T-helper 17 cell (primary cell): Measurements from ENCODE around the gene TMEM217. TPM values are rescaled to one million over a fixed set of nuclear protein-coding genes. Genes with fewer than 3 reads are reported as not detected.
A peak's percentile ranks its signal among the peaks of the same experiment; 100 is the strongest.
"Not testable (repeated sequence)": the region's sequence is repeated elsewhere in the genome, so short reads cannot be mapped to it uniquely, and the experiment has no call there.

Experiments
- ATAC-seq: fragments of 150-1000 bp; cut with Tn5 transposase; 2 replicates; pipeline ENCODE4 v1.10.0; 2021; ENCODE audit warnings: mild to moderate bottlenecking, moderate library complexity
- DNase-seq, 3 donors: peaks; one replicate each; pipeline versions ENCODE4 v3.0.0 to v3.0.0-alpha.2; 2020 to 2021
- H3K9me3 ChIP-seq: one replicate; pipeline ENCODE4 v1.7.0; 2013; ENCODE audit warnings: low read length, mild to moderate bottlenecking; ENCODE audit not compliant: control insufficient read depth, poor library complexity, severe bottlenecking
- H3K27ac Mint-ChIP-seq: one replicate; pipeline ENCODE4 v1.8.0; 2022; ENCODE audit warnings: mild to moderate bottlenecking, moderate library complexity, mixed read lengths
- H3K27me3 Mint-ChIP-seq: one replicate; pipeline ENCODE4 v1.8.0; 2022; ENCODE audit warnings: mixed read lengths
- H3K36me3 Mint-ChIP-seq: one replicate; pipeline ENCODE4 v1.8.0; 2022; ENCODE audit warnings: low read depth, mixed read lengths
- H3K4me1 Mint-ChIP-seq: one replicate; pipeline ENCODE4 v1.8.0; 2022; ENCODE audit warnings: mild to moderate bottlenecking, mixed read lengths
- H3K4me3 Mint-ChIP-seq: one replicate; pipeline ENCODE4 v1.8.0; 2022; ENCODE audit warnings: mild to moderate bottlenecking, moderate library complexity, mixed read lengths
- total RNA-seq, 4 donors: library from RNA in 2 of 4; stranded (reverse) in 2 of 4; gene quantifications; one replicate each; pipeline ENCODE4 v1.2.3 and lab custom pipeline; 2022 to 2026

The TMEM217 gene
- 1 to 10 TPM in 1 of 2 donors, under 1 TPM in 1; 0.37 to 2.0 TPM for total RNA-seq
- 0.12 to 0.30 reads per million in 2 donors for total RNA-seq (lab: John Stamatoyannopoulos, UW)

DNA sequence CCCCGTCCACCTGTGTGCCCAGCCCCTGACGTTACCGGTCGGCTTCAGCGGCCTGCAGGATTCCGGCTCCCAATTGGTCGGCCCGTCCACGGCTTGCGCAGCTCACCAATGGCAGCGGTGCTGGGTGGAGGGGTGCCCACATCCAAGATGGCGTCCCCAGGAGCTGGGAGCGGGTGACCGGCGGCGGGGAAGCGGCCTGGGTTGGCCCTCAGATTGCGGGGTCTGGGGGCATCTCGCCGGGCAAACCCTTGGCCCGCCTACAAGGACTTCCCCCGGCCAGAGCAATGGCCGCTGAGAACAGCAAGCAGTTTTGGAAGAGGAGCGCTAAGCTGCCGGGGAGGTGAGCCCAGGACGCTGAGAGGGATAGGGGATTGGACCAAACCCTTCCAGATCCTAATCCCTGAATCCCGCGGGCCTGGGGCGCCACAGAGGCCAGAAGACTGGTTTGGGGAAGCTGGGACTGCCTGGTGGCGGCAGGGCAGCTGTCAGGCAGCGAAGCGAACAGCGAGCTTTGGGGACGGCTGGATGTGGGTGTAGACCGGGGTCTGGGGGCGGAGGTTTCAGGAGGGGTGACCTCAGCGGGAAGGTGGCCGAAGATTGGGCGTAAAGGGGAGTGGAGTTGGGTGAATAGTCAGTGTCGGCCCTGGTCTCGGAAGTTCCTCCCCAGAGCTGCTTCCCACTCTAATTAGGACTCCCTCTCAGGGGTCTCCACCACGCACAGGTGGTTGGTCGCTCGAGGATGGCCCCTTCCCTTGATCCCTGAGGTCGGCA is at the start of gene TMEM217, which contains the start of gene TBC1D22B:
TSS of gene TMEM217 (minus strand) at position 511 of the 771 bp plus-strand sequence. CDS start 39,114 bp downstream, outside the sequence.
TSS of gene TBC1D22B (plus strand) at position 139 of the 771 bp plus-strand sequence. CDS start at position 285, 146 bp downstream.
- H3K4me1 Mint-ChIP-seq, result peaks cover 25% of the 10 kb centered on the region
- DNase-seq, result peak; percentile 90 to 92 (median 92)
- peak within 1 kb of the TSS; percentile 96 for H3K27ac Mint-ChIP-seq
- no peaks in the 10 kb centered on the region for H3K9me3 ChIP-seq
- H3K27me3 Mint-ChIP-seq, result peaks cover 18% of the 10 kb centered on the region
- H3K36me3 Mint-ChIP-seq, result peaks cover 2% of the 10 kb centered on the region
- peak; percentile 98 for ATAC-seq
- H3K4me3 Mint-ChIP-seq, result peak within 1 kb of the TSS; percentile 97

GRCh38 chr6:37307484-37307883 is 49.5 kb upstream of the TMEM217 start:
- not testable (repeated sequence) for DNase-seq, H3K4me1 Mint-ChIP-seq, H3K36me3 Mint-ChIP-seq, ATAC-seq, H3K4me3 Mint-ChIP-seq, H3K27ac Mint-ChIP-seq, H3K9me3 ChIP-seq, H3K27me3 Mint-ChIP-seq

GRCh38 chr6:37306624-37307222 is 48.8 kb upstream of the TMEM217 start:
- ATAC-seq, result no peak
- DNase-seq, result no peak
- peaks cover 4% of the 10 kb centered on the region for H3K36me3 Mint-ChIP-seq
- H3K9me3 ChIP-seq, result no peaks in the 10 kb centered on the region
- peaks cover 10% of the 10 kb centered on the region for H3K4me1 Mint-ChIP-seq
- no peak overlapping the region for H3K4me3 Mint-ChIP-seq
- H3K27ac Mint-ChIP-seq, result no peak overlapping the region
- no peaks in the 10 kb centered on the region for H3K27me3 Mint-ChIP-seq

- Mint-ChIP-seq H3K27me3 (no peaks in the 10 kb centered on the region), H3K4me1 (peaks cover 10% of the 10 kb centered on the region), H3K4me3 (no peak overlapping the region), H3K27ac (peak overlapping the region; percentile 14), H3K36me3 (peaks cover 4% of the 10 kb centered on the region)
- ATAC-seq, result no peak
- DNase-seq, result no peak
- no peaks in the 10 kb centered on the region for H3K9me3 ChIP-seq
Observed at GRCh38 chr6:37305841-37306425, 48.0 kb upstream of the TMEM217 start.

- Mint-ChIP-seq H3K4me1 (peaks cover 10% of the 10 kb centered on the region), H3K36me3 (peaks cover 4% of the 10 kb centered on the region), H3K27me3 (no peaks in the 10 kb centered on the region), H3K27ac (peak overlapping the region; percentile 84), H3K4me3 (no peak overlapping the region)
- ATAC-seq (no peak), DNase-seq (no peak)
- H3K9me3 ChIP-seq, result no peaks in the 10 kb centered on the region
Observed at GRCh38 chr6:37304766-37305165, 46.8 kb upstream of the TMEM217 start.

DNA sequence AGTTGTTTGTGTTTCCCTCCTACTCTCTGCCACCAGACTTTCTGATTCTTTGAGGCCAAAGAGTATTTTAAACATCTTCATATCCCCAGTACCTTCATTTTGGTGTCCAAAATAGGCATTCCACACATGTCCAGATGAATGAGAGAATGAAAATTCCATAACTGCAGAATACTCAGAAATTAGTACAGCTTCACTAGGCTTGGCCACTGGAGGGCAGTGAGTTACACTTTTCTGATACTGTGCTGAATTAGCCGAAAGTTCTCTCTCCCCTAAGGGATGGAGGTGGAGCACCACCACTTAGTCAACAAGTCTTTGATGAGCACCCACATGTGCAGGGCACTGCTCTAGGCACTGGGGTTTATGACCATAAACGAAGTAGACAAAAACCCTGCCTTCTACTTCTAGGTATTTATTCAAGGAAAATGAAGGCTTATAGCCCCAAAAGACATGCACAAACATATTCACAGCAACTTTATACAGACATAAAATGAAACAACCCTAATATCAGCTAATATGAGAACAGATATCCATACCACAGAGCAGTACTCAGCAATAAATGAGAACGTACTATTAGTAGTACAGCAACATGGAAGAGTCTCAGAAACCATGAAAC is 46.1 kb upstream of the TMEM217 start:
- Mint-ChIP-seq H3K4me3 (no peak overlapping the region), H3K27ac (peak overlapping the region; percentile 84), H3K36me3 (peaks cover 4% of the 10 kb centered on the region), H3K27me3 (no peaks in the 10 kb centered on the region), H3K4me1 (peaks cover 10% of the 10 kb centered on the region)
- ATAC-seq (no peak), DNase-seq (no peak)
- no peaks in the 10 kb centered on the region for H3K9me3 ChIP-seq

GRCh38 chr6:37303091-37303660 is 45.2 kb upstream of the TMEM217 start:
- peaks cover 10% of the 10 kb centered on the region for H3K4me1 Mint-ChIP-seq
- DNase-seq (no peak), ATAC-seq (no peak)
- peak overlapping the region; percentile 84 for H3K27ac Mint-ChIP-seq
- H3K36me3 Mint-ChIP-seq, result peaks cover 4% of the 10 kb centered on the region
- no peaks in the 10 kb centered on the region for H3K27me3 Mint-ChIP-seq
- H3K4me3 Mint-ChIP-seq, result no peak overlapping the region
- no peaks in the 10 kb centered on the region for H3K9me3 ChIP-seq

- no peaks in the 10 kb centered on the region for H3K27me3 Mint-ChIP-seq
- H3K27ac Mint-ChIP-seq, result no peak overlapping the region
- ATAC-seq (no peak), DNase-seq (no peak)
- H3K4me3 Mint-ChIP-seq, result no peak overlapping the region
- no peaks in the 10 kb centered on the region for H3K9me3 ChIP-seq
- H3K4me1 Mint-ChIP-seq, result peaks cover 10% of the 10 kb centered on the region
- peaks cover 4% of the 10 kb centered on the region for H3K36me3 Mint-ChIP-seq
Observed at GRCh38 chr6:37302086-37302686, 44.2 kb upstream of the TMEM217 start.

DNA sequence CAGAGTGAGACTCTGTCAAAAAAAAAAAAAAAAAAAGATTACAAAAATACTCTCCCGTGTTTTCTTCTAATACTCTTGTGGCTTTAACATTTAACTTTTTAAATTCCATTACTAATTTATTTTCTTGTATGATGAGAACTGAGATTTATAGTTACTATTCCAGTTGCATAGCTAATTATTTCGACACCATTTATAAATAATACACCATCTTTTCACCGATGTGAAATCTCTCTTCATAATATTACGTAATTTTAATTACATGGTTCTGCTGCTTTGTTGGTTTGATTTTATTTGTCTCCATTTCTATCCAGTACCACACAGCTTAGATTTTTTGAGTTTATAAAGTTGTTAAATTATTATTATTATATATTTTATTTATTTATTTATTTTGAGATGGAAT is 42.0 kb upstream of the TMEM217 start:
- H3K4me1 Mint-ChIP-seq, result peaks cover 10% of the 10 kb centered on the region
- no peaks in the 10 kb centered on the region for H3K27me3 Mint-ChIP-seq
- DNase-seq, result no peak
- peaks cover 6% of the 10 kb centered on the region for H3K36me3 Mint-ChIP-seq
- no peak overlapping the region for H3K27ac Mint-ChIP-seq
- no peak for ATAC-seq
- no peaks in the 10 kb centered on the region for H3K9me3 ChIP-seq
- H3K4me3 Mint-ChIP-seq, result no peak overlapping the region

GRCh38 chr6:37298958-37299357 is 41.0 kb upstream of the TMEM217 start:
- peaks cover 10% of the 10 kb centered on the region for H3K4me1 Mint-ChIP-seq
- DNase-seq (no peak), ATAC-seq (no peak)
- H3K27ac Mint-ChIP-seq, result no peak overlapping the region
- H3K36me3 Mint-ChIP-seq, result peaks cover 6% of the 10 kb centered on the region
- H3K27me3 Mint-ChIP-seq, result no peaks in the 10 kb centered on the region
- no peaks in the 10 kb centered on the region for H3K9me3 ChIP-seq
- no peak overlapping the region for H3K4me3 Mint-ChIP-seq

GRCh38 chr6:37297637-37298036 is 39.7 kb upstream of the TMEM217 start:
- not testable (repeated sequence) for DNase-seq, H3K4me3 Mint-ChIP-seq, H3K9me3 ChIP-seq, H3K27me3 Mint-ChIP-seq, ATAC-seq, H3K4me1 Mint-ChIP-seq, H3K27ac Mint-ChIP-seq, H3K36me3 Mint-ChIP-seq

DNA sequence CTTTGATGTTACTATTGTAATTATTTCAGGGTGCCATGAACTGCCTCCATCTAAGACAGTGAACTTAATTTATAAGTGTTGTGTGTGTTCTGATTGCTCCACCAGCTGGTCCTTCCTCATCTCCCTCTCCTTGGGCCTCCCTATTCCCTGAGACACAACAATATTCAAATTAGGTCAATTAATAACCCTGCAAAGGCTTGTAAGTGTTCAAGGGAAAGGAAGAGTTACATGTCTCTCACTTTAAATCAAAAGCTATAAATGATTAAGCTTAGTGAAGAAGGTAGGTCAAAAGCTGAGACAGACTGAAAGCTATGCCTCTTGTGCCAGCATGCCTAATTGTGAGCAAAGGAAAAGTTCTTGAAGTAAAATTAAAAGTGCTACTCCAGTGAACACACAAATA is 35.5 kb upstream of the TMEM217 start:
- Mint-ChIP-seq H3K27me3 (no peaks in the 10 kb centered on the region), H3K4me1 (peaks cover 21% of the 10 kb centered on the region), H3K36me3 (peaks cover 13% of the 10 kb centered on the region), H3K27ac (no peak overlapping the region), H3K4me3 (no peak overlapping the region)
- DNase-seq, result no peak
- no peak for ATAC-seq
- no peaks in the 10 kb centered on the region for H3K9me3 ChIP-seq
